ENCODE measurements around the gene TMEM176A. TPM values are rescaled to one million over a fixed set of nuclear protein-coding genes. Genes with fewer than 3 reads are reported as not detected.

Gene TMEM176A
- total and polyA plus RNA-seq, 2 experiments from 2014 or later = 0.34 TPM; not detected in 1

DNA sequence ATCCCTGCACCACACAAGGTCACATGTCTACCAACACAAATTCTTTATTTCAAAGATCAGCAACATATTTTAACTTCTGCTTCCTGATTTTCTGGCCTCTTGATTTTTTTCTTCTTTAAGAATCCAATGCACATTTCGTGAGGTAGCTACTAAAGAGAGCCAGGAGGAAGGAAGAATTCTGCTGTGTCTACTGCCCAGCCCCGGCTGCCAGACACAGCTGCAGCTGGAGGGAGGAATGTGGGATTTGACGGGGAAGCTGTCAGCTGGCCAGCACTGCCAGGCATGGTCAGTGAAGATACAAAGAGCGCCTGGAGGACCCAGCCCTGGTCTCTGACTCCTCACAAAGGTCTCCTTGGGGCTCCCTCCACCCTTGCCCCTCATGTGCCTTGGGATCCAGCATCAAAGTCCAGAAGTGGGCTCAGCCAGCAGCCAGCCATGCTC, 44.9 kb downstream of the TMEM176A start:
- no peaks in the 10 kb centered on the region for H3K27me3 ChIP-seq (ENCODE audit: insufficient read depth)
- H3K4me1 ChIP-seq (ENCODE audit: insufficient read depth) = no peaks in the 10 kb centered on the region
- no peaks in the 10 kb centered on the region for H3K4me1 Mint-ChIP-seq
- H3K27ac Mint-ChIP-seq = no peak overlapping the region
- H3F3A ChIP-seq (replicated peaks; ENCODE audit: low read depth) = no peaks in the 10 kb centered on the region
- H3K4me3 ChIP-seq = no peak overlapping the region
- H3K9me2 ChIP-seq (ENCODE audit: insufficient read depth) = no peaks in the 10 kb centered on the region
- no peaks in the 10 kb centered on the region for H4K20me1 ChIP-seq (replicated peaks; ENCODE audit: insufficient read depth)
- no peaks in the 10 kb centered on the region for H3K36me3 ChIP-seq (ENCODE audit: insufficient read depth)
- H3K4me3 Mint-ChIP-seq = no peak overlapping the region
- no peaks in the 10 kb centered on the region for H3K36me3 Mint-ChIP-seq (ENCODE audit: low read depth)
- H3K27me3 Mint-ChIP-seq (ENCODE audit: insufficient read depth, low read depth, poor library complexity) = peaks cover 10% of the 10 kb centered on the region
- H3K79me2 ChIP-seq (replicated peaks; ENCODE audit: insufficient read depth) = no peaks in the 10 kb centered on the region
- no peak for ATAC-seq
- DNase-seq (ENCODE audit: low spot score) = no peak
- no peak overlapping the region for H3K27ac ChIP-seq (ENCODE audit: low read depth)
- H3K4me2 ChIP-seq = no peak overlapping the region
- TF ChIP-seq, protein P1, sequence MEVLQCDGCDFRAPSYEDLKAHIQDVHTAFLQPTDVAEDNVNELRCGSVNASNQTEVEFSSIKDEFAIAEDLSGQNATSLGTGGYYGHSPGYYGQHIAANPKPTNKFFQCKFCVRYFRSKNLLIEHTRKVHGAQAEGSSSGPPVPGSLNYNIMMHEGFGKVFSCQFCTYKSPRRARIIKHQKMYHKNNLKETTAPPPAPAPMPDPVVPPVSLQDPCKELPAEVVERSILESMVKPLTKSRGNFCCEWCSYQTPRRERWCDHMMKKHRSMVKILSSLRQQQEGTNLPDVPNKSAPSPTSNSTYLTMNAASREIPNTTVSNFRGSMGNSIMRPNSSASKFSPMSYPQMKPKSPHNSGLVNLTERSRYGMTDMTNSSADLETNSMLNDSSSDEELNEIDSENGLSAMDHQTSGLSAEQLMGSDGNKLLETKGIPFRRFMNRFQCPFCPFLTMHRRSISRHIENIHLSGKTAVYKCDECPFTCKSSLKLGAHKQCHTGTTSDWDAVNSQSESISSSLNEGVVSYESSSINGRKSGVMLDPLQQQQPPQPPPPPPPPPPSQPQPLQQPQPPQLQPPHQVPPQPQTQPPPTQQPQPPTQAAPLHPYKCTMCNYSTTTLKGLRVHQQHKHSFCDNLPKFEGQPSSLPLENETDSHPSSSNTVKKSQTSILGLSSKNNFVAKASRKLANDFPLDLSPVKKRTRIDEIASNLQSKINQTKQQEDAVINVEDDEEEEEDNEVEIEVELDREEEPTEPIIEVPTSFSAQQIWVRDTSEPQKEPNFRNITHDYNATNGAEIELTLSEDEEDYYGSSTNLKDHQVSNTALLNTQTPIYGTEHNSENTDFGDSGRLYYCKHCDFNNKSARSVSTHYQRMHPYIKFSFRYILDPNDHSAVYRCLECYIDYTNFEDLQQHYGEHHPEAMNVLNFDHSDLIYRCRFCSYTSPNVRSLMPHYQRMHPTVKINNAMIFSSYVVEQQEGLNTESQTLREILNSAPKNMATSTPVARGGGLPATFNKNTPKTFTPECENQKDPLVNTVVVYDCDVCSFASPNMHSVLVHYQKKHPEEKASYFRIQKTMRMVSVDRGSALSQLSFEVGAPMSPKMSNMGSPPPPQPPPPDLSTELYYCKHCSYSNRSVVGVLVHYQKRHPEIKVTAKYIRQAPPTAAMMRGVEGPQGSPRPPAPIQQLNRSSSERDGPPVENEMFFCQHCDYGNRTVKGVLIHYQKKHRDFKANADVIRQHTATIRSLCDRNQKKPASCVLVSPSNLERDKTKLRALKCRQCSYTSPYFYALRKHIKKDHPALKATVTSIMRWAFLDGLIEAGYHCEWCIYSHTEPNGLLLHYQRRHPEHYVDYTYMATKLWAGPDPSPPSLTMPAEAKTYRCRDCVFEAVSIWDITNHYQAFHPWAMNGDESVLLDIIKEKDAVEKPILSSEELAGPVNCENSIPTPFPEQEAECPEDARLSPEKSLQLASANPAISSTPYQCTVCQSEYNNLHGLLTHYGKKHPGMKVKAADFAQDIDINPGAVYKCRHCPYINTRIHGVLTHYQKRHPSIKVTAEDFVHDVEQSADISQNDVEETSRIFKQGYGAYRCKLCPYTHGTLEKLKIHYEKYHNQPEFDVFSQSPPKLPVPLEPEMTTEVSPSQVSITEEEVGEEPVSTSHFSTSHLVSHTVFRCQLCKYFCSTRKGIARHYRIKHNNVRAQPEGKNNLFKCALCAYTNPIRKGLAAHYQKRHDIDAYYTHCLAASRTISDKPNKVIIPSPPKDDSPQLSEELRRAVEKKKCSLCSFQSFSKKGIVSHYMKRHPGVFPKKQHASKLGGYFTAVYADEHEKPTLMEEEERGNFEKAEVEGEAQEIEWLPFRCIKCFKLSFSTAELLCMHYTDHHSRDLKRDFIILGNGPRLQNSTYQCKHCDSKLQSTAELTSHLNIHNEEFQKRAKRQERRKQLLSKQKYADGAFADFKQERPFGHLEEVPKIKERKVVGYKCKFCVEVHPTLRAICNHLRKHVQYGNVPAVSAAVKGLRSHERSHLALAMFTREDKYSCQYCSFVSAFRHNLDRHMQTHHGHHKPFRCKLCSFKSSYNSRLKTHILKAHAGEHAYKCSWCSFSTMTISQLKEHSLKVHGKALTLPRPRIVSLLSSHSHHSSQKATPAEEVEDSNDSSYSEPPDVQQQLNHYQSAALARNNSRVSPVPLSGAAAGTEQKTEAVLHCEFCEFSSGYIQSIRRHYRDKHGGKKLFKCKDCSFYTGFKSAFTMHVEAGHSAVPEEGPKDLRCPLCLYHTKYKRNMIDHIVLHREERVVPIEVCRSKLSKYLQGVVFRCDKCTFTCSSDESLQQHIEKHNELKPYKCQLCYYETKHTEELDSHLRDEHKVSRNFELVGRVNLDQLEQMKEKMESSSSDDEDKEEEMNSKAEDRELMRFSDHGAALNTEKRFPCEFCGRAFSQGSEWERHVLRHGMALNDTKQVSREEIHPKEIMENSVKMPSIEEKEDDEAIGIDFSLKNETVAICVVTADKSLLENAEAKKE (CRISPR knock-in tag; IDR thresholded peaks at IDR 0.05) = no peak
- TF ChIP-seq, protein P2, sequence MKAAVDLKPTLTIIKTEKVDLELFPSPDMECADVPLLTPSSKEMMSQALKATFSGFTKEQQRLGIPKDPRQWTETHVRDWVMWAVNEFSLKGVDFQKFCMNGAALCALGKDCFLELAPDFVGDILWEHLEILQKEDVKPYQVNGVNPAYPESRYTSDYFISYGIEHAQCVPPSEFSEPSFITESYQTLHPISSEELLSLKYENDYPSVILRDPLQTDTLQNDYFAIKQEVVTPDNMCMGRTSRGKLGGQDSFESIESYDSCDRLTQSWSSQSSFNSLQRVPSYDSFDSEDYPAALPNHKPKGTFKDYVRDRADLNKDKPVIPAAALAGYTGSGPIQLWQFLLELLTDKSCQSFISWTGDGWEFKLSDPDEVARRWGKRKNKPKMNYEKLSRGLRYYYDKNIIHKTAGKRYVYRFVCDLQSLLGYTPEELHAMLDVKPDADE (IDR thresholded peaks at IDR 0.05) = no peak
- no peak for TF ChIP-seq CREB1 (CRISPR knock-in tag; IDR thresholded peaks at IDR 0.05; ENCODE audit: low read depth)
- no peak for TF ChIP-seq NANOG (IDR thresholded peaks at IDR 0.05; ENCODE audit: borderline replicate concordance)
- TF ChIP-seq ZNF331 (CRISPR knock-in tag; IDR thresholded peaks at IDR 0.05; ENCODE audit: low read depth) = no peak
- no peak for TF ChIP-seq ZNF114 (CRISPR knock-in tag; IDR thresholded peaks at IDR 0.05)
- TF ChIP-seq EZH2phosphoT487 (IDR thresholded peaks at IDR 0.05; ENCODE audit: unreplicated experiment) = no peak
- no peak for TF ChIP-seq STAT1 (IDR thresholded peaks at IDR 0.05; ENCODE audit: unreplicated experiment)
- TF ChIP-seq POLR2AphosphoS5 (IDR thresholded peaks at IDR 0.05; ENCODE audit: low read depth) = no peak
- TF ChIP-seq, protein P3, sequence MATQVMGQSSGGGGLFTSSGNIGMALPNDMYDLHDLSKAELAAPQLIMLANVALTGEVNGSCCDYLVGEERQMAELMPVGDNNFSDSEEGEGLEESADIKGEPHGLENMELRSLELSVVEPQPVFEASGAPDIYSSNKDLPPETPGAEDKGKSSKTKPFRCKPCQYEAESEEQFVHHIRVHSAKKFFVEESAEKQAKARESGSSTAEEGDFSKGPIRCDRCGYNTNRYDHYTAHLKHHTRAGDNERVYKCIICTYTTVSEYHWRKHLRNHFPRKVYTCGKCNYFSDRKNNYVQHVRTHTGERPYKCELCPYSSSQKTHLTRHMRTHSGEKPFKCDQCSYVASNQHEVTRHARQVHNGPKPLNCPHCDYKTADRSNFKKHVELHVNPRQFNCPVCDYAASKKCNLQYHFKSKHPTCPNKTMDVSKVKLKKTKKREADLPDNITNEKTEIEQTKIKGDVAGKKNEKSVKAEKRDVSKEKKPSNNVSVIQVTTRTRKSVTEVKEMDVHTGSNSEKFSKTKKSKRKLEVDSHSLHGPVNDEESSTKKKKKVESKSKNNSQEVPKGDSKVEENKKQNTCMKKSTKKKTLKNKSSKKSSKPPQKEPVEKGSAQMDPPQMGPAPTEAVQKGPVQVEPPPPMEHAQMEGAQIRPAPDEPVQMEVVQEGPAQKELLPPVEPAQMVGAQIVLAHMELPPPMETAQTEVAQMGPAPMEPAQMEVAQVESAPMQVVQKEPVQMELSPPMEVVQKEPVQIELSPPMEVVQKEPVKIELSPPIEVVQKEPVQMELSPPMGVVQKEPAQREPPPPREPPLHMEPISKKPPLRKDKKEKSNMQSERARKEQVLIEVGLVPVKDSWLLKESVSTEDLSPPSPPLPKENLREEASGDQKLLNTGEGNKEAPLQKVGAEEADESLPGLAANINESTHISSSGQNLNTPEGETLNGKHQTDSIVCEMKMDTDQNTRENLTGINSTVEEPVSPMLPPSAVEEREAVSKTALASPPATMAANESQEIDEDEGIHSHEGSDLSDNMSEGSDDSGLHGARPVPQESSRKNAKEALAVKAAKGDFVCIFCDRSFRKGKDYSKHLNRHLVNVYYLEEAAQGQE (IDR thresholded peaks at IDR 0.05; ENCODE audit: unreplicated experiment) = no peak
- TF ChIP-seq, protein P4, sequence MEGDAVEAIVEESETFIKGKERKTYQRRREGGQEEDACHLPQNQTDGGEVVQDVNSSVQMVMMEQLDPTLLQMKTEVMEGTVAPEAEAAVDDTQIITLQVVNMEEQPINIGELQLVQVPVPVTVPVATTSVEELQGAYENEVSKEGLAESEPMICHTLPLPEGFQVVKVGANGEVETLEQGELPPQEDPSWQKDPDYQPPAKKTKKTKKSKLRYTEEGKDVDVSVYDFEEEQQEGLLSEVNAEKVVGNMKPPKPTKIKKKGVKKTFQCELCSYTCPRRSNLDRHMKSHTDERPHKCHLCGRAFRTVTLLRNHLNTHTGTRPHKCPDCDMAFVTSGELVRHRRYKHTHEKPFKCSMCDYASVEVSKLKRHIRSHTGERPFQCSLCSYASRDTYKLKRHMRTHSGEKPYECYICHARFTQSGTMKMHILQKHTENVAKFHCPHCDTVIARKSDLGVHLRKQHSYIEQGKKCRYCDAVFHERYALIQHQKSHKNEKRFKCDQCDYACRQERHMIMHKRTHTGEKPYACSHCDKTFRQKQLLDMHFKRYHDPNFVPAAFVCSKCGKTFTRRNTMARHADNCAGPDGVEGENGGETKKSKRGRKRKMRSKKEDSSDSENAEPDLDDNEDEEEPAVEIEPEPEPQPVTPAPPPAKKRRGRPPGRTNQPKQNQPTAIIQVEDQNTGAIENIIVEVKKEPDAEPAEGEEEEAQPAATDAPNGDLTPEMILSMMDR (conservative IDR thresholded peaks at IDR 0.05; ENCODE audit: low read depth in 2 of 2) = no peak
- no peak for TF ChIP-seq JUNB (IDR thresholded peaks at IDR 0.05; ENCODE audit: unreplicated experiment)
- TF ChIP-seq EZH2 (IDR thresholded peaks at IDR 0.05; ENCODE audit: low read depth, unreplicated experiment) = no peak
- no peaks in the 10 kb centered on the region for H3K9me3 Mint-ChIP-seq
- no peak overlapping the region for H2AFZ ChIP-seq
